Common myeloid progenitor, CD34-positive (primary cell): Measurements from ENCODE around the gene ZMYND8. TPM values are rescaled to one million over a fixed set of nuclear protein-coding genes. Genes with fewer than 3 reads are reported as not detected.
"Not testable (repeated sequence)": the region's sequence is repeated elsewhere in the genome, so short reads cannot be mapped to it uniquely, and the experiment has no call there.

ENCODE experiments used
- CTCF ChIA-PET: fragments of 350-600 bp; sonication (Branson Sonifier 250); formaldehyde crosslinking; loops from one replicate; lab custom pipeline; 2021; ENCODE audit warnings: antibody characterized with exemption; lab: Charles Lee
- POLR2A ChIA-PET: fragments of 350-600 bp; sonication (Branson Sonifier 250); formaldehyde crosslinking; loops from one replicate; lab custom pipeline; 2021; ENCODE audit warnings: antibody characterized with exemption; lab: Charles Lee
- DNase-seq, 3 donors: peaks; one replicate each; pipeline versions ENCODE4 v3.0.0 to v3.0.0-alpha.2; 2013
- H3K27ac ChIP-seq, 2 experiments: 1 replicate in 1 of 2; 2 replicates in 1 of 2; pipeline ENCODE4 v1.7.0; 2013; ENCODE audit warnings: inconsistent platforms in 2 of 2, low read length in 2 of 2, mild to moderate bottlenecking in 2 of 2, low read depth in 1 of 2, moderate library complexity in 1 of 2; ENCODE audit not compliant: severe bottlenecking in 2 of 2, insufficient read depth in 1 of 2, poor library complexity in 1 of 2
- H3K27me3 ChIP-seq, 5 experiments: replicated peaks in 2 of 5; 1 replicate in 3 of 5; 2 replicates in 2 of 5; pipeline versions ENCODE4 v1.6.1 to v1.7.0; 2013; ENCODE audit warnings: low read length in 4 of 5, mild to moderate bottlenecking in 2 of 5, moderate library complexity in 2 of 5, inconsistent platforms in 1 of 5; ENCODE audit not compliant: insufficient read depth in 5 of 5, control insufficient read depth in 4 of 5
- H3K36me3 ChIP-seq, 4 experiments: 1 replicate in 2 of 4; 2 replicates in 2 of 4; pipeline versions ENCODE4 v1.6.1 to v1.7.0; 2013; ENCODE audit warnings: low read length in 3 of 4, control low read depth in 1 of 4, mild to moderate bottlenecking in 1 of 4; ENCODE audit not compliant: control insufficient read depth in 4 of 4, insufficient read depth in 4 of 4
- H3K4me1 ChIP-seq, 4 experiments: 1 replicate in 3 of 4; 2 replicates in 1 of 4; pipeline versions ENCODE4 v1.6.1 to v1.7.1; 2013; ENCODE audit warnings: low read length in 3 of 4, mild to moderate bottlenecking in 3 of 4, control low read depth in 1 of 4, inconsistent platforms in 1 of 4, moderate library complexity in 1 of 4; ENCODE audit not compliant: control insufficient read depth in 4 of 4, insufficient read depth in 4 of 4; ENCODE audit errors: control extremely low read depth in 1 of 4
- H3K4me3 ChIP-seq, 7 experiments: 1 replicate in 4 of 7; 2 replicates in 3 of 7; pipeline versions ENCODE4 v1.5.1 to v1.7.0; 2013; ENCODE audit warnings: mild to moderate bottlenecking in 7 of 7, low read length in 6 of 7, moderate library complexity in 6 of 7, inconsistent platforms in 2 of 7, low read depth in 2 of 7, control low read depth in 1 of 7; ENCODE audit not compliant: insufficient read depth in 4 of 7, control insufficient read depth in 1 of 7; ENCODE audit errors: extremely low read depth in 1 of 7
- H3K9me3 ChIP-seq, 5 experiments: 1 replicate in 4 of 5; 2 replicates in 1 of 5; pipeline versions ENCODE4 v1.6.1 to v1.7.1; 2013; ENCODE audit warnings: low read length in 4 of 5, mild to moderate bottlenecking in 2 of 5, inconsistent platforms in 1 of 5, low read depth in 1 of 5, moderate library complexity in 1 of 5; ENCODE audit not compliant: control insufficient read depth in 4 of 5, insufficient read depth in 2 of 5; ENCODE audit errors: control extremely low read depth in 1 of 5
- WGBS: methylation state at CpG from one replicate; pipeline ENCODE4 v1.1.5; 2013; ENCODE audit not compliant: insufficient coverage; 5-methylcytosine and 5-hydroxymethylcytosine counted together
- polyA plus RNA-seq: library from polyadenylated mRNA; unstranded; fragments of 120-200 nt; gene quantifications from one replicate; pipeline ENCODE4 v1.2.1, GENCODE V29; 2013

The ZMYND8 gene
- 32.1 TPM for polyA plus RNA-seq

DNA sequence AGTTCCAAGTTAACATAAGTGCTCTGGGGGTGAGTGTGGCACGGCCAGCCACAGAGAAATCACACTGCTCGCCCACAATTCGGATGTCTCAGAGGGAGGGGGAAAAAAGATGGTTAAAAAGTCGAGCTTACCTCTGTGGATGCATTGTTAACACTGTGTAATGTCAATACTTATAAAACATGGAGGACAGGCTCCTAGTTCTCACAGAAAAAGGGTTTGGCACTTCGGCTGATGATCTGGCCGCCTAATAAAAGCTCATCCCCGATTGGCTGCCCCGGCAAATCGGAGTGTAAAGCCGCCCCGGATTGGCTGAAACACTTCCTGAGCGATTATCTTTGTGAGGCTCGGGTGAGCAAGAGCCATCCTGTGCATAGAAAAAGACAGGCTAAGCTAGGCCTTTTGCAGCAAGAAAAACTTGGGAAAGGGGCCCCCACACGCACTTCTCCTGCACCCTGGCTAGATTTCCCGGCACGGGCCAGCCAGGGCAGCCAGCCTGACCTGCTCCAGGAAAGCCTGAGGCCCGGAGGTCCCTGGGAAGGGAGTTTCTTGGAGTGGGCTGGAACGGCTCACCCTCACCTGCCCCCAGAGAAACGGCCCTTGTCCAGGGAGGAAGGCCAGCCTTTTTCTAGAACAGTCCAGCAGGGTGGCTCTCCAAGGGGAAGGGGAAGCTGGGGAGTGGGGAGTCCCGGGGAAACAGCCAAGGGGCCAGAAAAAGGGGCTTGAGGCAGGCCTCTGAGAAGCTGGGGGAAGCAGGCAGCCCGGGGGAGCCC, at the start of gene ZMYND8:
Gene ZMYND8 (minus strand): TSS at position 174 of the 770 bp plus-strand sequence. CDS start 29 bp downstream, at position 145.
- peaks cover 0 to 7% (median 0%) of the 10 kb centered on the region in 4 experiments for H3K36me3 ChIP-seq
- H3K9me3 ChIP-seq = no peaks in the 10 kb centered on the region
- peaks cover 59 to 100% (median 97%) of the 10 kb centered on the region in 4 experiments for H3K4me1 ChIP-seq
- 0% methylated on average over 15 of the region's 21 CpGs for WGBS
- DNase-seq = peak; percentile 89 to 94 (median 94)
- no peaks in the 10 kb centered on the region for H3K27me3 ChIP-seq
- H3K27ac ChIP-seq = peak within 1 kb of the TSS; percentile 92 to 97
- peak within 1 kb of the TSS in 6 of 7 experiments; percentile 48 to 77 (median 66) for H3K4me3 ChIP-seq
- POLR2A ChIA-PET = interaction anchor here (0.5 to 0.6 kb wide), 2 partner anchors 17 to 177 kb away, joined by 4 to 5 read pairs; no protein-coding TSS in a partner anchor
- CTCF ChIA-PET = interaction anchor here (0.6 to 8.1 kb wide), 6 partner anchors 8 to 48 kb away, joined by 3 to 76 read pairs (median 4); no protein-coding TSS in a partner anchor

DNA sequence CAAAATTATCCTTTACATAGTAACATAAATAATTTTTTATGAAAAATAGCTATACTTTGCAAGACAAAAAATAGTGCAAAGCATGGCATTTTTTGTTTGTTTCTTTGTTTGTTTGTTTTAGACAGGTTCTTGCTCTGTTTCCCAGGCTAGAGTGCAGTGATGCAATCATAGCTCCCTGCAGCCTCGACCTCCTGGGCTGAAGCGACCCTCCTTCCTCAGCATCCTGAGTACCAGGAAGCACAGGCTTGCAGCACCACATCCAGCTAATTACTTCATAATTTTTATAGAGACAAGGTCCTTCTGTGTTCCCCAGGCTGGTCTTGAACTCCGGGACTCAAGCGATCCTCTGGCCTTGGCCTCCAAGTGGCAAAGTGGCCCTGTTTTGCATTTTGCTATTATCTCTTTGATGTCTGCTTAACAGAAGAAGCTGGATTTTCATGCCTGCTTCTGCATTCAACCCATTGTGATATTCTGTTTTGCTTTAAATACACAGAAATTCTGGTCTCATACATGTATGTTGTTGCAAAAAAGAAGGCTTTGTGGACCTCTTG, 49.4 kb upstream of the ZMYND8 start:
- Histone ChIP-seq H3K9me3 (no peaks in the 10 kb centered on the region), H3K36me3 (no peaks in the 10 kb centered on the region), H3K27ac (no peak overlapping the region), H3K27me3 (no peaks in the 10 kb centered on the region), H3K4me3 (no peak overlapping the region), H3K4me1 (no peaks in the 10 kb centered on the region)
- WGBS = 6% methylated on average over 2 of the region's 4 CpGs
- no peak for DNase-seq
- CTCF ChIA-PET = interaction anchor here (0.8 to 1.0 kb wide), 2 partner anchors 21 to 135 kb away, joined by 3 to 4 read pairs; no protein-coding TSS in a partner anchor
- POLR2A ChIA-PET = no interaction called here

DNA sequence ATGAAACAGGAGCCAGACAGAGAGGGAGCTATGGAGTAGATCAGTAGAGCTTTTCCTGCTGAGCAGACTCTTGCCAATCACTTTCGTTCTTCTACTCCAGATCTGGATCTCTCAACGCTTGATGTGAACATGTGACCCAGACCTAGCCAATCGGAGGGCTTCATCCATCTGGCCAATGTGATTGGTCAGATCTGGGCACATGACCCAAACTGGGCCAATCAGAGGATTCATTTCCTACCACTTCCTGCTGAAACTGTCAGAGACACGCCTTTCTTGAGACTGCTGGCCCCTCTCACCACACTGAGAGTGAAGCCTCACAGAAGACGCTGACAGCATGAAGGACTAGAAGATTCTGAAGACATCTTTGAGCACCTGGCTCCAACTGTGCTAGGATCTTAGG, 44.2 kb upstream of the ZMYND8 start:
- ChIA-PET POLR2A (no interaction called here), CTCF (interaction anchor here (3.3 kb wide), 1 partner anchor 16 kb away, joined by 10 read pairs; no protein-coding TSS in a partner anchor)
- 98% methylated on average over 4 of the region's 5 CpGs for WGBS
- Histone ChIP-seq H3K27ac (no peak overlapping the region), H3K4me3 (no peak overlapping the region), H3K36me3 (no peaks in the 10 kb centered on the region), H3K4me1 (peaks cover 0 to 7% (median 2%) of the 10 kb centered on the region in 4 experiments), H3K9me3 (no peaks in the 10 kb centered on the region), H3K27me3 (no peaks in the 10 kb centered on the region)
- DNase-seq = no peak

DNA sequence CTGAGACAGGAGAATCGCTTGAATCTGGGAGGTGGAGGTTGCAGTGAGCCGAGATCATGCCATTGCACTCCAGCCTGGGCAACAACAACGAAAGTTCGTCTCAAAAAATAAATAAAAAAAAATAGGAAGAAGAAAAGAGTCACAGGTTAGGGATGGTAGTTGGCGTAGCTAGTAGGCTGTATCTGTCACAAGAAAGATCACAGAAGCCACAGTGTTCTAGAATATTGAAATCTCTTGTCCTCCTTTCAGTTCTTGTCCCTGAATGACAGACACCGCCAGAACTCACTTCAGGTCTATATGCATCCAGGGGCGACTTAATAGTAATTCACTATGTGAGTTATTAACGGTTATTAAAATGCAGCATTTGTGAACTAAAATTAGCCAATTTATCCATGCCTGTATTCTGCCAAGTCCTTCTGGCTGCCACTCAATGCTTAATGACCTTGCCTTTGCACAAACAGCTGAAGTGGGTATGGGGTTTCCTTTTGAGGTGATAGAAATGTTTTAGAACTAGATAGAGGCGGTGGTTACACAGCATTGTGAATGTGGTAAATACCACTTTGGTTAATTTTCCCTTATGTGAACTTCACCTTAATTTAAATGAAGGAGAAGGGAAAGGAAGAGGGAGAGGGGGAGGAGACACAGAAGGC, 41.3 kb upstream of the ZMYND8 start:
- Histone ChIP-seq H3K9me3 (no peaks in the 10 kb centered on the region), H3K36me3 (no peaks in the 10 kb centered on the region), H3K27me3 (no peaks in the 10 kb centered on the region), H3K27ac (no peak overlapping the region), H3K4me3 (peak overlapping the region in 1 of 7 experiments; percentile 16), H3K4me1 (peaks cover 0 to 7% (median 2%) of the 10 kb centered on the region in 4 experiments)
- POLR2A ChIA-PET = interaction anchor here (0.6 kb wide), 1 partner anchor 27 kb away, joined by 3 read pairs; no protein-coding TSS in a partner anchor
- 58% methylated on average over 8 of the region's 9 CpGs for WGBS
- peak in 2 of 3 donors; percentile 69 to 82 for DNase-seq
- CTCF ChIA-PET = interaction anchor here (0.7 to 1.4 kb wide), 3 partner anchors 14 to 223 kb away, joined by 3 to 7 read pairs (median 3); no protein-coding TSS in a partner anchor

DNA sequence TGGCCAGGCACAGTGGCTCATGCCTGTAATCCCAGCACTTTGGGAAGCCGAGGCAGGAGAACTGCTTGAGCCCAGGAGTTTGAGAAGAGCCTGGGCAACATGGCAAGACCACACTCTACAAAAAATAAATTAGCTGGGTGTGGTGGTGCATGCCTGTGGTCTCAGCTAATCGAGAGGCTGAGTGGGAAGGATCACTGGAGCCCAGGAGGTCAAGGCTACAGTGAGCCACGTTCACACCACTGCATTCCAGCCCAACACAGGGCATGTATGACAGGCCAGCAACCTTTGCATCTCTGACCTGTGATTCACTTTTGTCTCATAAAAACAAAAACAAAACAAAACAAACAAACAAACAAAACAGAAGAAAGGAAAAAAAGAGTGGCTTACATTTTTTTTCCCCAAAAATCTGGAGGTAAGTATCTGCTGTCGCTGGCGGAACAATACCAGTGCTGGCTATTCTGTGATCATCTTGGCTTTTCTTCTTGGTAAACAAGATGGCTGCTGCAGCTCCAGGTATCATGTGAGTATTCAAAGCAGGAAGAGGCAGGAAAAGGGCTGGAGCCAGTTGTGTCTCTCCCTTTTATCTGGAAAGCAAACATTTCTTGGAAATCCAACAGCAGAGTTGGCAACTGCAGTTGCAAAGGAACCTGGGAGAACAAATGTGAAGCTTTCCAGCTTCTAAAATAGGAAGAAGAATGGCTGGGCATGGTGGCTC, 40.4 kb upstream of the ZMYND8 start:
- H3K9me3 ChIP-seq = peaks cover 0 to under 1% (median 0%) of the 10 kb centered on the region in 5 experiments
- no peaks in the 10 kb centered on the region for H3K36me3 ChIP-seq
- H3K4me1 ChIP-seq = peaks cover 0 to 7% (median 5%) of the 10 kb centered on the region in 4 experiments
- 100% methylated on average over 3 of the region's 5 CpGs for WGBS
- no peak overlapping the region for H3K27ac ChIP-seq
- H3K27me3 ChIP-seq = no peaks in the 10 kb centered on the region
- ChIA-PET POLR2A (interaction anchor here (0.7 kb wide), 1 partner anchor 124 kb away, joined by 5 read pairs; no protein-coding TSS in a partner anchor), CTCF (interaction anchor here (1.1 to 1.4 kb wide), 2 partner anchors 13 to 16 kb away, joined by 3 to 7 read pairs; no protein-coding TSS in a partner anchor)
- DNase-seq = no peak
- H3K4me3 ChIP-seq = no peak overlapping the region

DNA sequence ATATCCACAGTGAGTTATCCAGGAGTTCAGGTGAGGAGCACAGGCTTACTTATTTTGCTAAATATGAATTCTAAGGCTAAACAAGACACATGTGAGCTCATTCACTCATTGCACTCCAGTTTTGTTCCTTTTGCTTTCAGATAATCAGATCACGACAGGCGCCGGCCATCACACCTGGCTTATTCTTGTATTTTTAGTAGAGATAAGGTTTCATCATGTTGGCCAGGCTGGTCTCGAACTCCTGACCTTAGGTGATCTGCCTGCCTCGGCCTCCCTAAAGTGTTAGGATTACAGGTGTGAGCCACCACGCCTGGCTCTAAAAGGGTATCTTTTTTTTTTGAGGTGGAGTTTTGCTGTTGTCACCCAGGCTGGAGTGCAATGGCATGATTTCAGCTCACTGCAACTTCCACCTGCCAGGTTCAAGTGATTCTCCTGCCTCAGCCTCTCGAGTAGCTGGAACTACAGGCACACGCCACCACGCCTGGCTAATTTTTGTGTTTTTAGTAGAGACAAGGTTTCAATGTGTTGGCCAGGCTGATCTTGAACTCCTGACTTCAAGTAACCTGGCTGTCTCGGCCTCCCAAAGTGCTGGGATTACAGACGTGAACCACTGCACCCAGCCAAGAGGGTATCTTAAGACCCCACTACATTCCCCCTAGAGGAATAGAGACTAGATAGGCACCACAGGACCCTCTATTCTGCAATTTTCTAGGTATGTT, 37.5 kb upstream of the ZMYND8 start:
- POLR2A ChIA-PET = interaction anchor here (0.6 kb wide), 1 partner anchor 21 kb away, joined by 5 read pairs; no protein-coding TSS in a partner anchor
- not testable (repeated sequence) for H3K27me3 ChIP-seq, H3K4me1 ChIP-seq, DNase-seq, H3K9me3 ChIP-seq, H3K27ac ChIP-seq, H3K4me3 ChIP-seq, H3K36me3 ChIP-seq
- 100% methylated on average over 5 of the region's 11 CpGs for WGBS
- CTCF ChIA-PET = interaction anchor here (1.8 to 4.7 kb wide), 2 partner anchors 10 to 121 kb away, joined by 5 to 36 read pairs; no protein-coding TSS in a partner anchor
